Activated gamma-delta T cell (primary cell): ENCODE data around the gene RPL37A.

Source experiments
- DNase-seq: peaks from one replicate; lab custom pipeline; 2025; lab: John Stamatoyannopoulos, UW

RPL37A gene

DNA sequence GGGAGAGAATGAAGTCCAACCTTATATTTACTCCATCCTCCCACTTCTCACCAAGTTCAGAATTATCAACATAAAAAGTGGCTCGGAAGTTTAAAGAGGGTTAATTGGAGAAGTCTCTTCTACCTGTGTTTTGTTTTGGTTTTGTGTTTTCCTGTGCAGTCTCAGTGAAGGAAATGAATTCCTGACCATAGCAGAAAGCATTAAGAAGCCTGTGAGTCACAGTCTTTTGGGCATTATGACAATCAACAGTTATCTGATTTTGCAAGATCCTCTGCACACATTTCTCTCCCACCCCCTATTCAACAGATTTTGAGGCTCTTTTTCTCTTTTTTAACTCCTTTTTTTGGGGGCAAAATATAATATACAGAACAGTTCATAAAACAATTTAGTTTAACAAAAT is 8.6 kb upstream of the RPL37A start:
- no peak for DNase-seq

DNA sequence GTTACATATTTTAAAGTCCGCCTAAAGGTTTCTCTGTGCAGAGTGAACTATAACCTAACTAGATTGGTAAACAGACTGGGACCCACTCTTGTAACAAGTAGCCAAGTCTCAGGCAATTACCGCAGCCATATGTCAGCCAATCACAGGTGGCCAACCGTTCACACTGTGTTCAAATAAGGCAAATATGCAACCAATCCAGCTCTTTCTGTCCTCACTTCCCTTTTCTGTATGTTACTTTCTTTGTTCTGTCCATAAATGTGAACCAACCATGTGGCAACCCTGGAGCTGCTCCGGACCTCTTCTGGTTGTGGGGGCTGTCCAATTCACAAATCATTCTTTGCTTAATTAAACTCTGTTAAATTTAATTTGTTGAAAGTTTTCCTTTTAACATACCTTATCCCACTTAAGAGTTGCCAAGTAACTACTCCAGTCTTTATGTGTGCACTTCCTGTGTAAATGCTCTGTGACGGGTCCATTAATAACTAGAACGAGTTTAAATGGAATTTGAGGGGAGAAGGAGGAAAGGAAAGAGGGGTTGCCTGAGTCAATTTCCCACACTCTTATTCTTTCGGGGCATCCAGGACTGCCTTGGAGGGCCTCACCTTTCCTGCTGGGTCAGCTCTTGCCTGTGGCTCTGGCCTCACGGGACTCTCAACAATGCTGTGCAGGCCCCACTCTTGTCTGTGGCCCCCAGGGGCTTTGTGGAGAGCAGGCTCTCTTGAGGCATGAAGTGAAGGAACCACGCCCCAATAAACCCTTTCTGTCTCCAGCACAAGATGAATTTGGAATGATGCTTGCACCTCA is 6.6 kb upstream of the RPL37A start:
- no peak for DNase-seq

DNA sequence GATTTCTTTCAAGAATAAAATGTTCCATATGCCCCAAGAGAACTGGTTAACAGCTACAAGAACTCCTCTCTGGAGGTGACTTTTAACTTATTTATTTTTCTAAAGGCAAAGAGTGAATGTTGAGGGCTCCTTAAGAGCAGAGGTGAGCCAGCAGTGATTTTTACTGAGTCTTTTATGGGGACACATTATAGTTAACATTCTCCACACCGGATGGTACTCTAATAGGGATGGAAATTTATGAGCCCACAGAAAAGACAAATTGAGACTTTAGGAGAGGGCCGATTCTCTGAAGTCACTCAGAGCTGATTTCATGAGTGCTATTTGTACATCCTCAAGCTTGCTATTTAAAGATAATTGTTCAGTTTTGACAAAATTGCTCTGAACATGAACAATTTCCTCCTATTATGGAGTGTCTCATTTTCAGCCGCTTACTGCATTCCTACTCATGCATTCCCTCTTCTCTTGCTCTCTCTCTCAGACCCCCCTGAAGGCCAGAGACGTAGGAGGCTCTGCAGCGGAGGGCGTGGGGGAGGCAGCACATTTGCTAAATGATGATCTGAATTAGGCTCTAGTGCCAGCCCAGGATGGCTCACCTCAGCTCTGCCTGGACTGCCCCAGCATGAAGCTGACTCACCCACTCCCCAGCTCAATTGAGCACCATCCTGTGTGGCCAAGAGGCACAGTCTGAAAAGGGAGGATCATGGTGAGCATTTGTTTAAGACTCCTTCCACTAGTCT is 5.9 kb upstream of the RPL37A start:
- no peak for DNase-seq

DNA sequence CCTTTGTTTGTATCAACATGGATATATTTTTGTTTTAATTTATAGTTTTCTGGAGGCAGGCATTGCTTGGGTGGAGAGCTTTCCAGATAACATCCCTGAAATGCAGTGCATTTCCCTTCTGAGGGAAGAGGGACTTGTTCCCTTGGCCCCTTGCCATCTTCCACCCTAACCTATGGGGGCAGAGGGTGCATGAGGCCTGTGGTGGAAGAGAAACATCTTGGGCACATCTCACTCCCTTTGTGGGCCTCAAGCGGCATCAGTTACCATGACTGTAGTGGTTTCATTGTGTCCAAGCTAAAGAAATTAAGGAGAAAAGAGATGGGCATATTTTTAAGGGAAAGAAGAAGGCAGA is 5.3 kb upstream of the RPL37A start:
- DNase-seq, result no peak

DNA sequence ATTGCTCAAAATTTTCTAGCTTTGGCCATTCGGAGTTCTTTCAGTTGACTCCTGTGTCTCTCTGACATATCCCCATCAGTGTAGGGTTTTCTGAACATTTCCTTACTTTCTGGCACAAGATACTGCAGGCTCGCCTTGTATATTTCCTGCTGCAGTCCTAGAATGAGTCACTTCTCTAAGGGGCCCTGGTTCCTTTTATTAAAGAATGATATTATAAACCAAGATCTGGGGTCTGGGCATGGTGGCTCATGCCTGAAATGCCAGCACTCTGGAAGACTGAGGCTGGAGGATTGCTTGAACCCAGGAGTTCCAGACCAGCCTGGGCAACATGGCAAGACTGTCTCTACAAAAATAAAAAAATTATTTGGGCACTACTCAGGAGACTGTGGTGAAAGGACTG is 3.0 kb upstream of the RPL37A start:
- no peak for DNase-seq

DNA sequence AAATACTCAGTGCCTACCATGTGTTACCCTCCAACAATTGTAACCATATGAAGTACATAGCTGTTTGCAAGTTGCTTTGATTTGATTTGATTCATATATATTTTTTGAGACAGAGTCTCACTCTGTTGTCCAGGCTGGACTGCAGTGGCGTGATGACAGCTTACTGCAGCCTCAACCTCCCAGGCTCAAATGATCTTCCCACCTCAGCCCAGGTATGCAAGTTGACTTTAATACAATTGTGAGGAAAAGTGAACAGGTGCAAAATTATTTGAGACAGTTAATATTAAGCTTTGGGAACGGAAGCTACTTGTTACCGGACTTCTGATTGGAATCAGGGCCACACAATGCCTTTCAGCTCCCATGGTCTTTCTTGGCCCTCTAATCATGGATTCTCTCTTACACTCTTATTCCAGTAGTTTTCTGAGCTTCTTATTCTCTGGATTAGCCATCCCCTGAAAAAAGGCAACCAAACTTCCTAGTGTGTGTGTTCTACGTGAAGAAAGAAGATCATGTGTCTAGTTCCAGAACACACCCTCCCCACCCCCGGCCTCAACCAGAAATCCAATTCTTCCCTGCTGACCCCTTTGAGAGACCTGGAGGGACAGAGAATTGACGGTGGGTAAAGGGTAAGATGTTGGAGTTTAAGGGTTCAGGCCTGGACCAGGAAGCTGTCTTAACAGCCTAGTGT is 1.1 kb upstream of the RPL37A start:
- DNase-seq, result no peak

DNA sequence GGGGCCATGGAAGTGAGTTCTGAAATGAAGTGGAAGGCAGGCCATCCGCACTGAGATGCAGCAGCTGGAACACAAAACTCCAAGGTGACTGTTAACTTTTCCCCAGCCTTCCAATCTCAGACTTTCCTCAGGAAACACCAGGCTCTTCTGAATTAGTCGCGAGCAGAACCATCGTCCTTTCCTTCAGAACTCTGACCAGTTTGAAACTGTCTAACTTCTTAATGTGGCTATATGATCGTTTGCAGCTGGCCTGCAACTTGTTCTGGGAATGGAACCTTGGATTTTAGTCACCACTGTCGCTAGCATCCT is 620 bp upstream of the RPL37A start:
- no peak for DNase-seq

DNA sequence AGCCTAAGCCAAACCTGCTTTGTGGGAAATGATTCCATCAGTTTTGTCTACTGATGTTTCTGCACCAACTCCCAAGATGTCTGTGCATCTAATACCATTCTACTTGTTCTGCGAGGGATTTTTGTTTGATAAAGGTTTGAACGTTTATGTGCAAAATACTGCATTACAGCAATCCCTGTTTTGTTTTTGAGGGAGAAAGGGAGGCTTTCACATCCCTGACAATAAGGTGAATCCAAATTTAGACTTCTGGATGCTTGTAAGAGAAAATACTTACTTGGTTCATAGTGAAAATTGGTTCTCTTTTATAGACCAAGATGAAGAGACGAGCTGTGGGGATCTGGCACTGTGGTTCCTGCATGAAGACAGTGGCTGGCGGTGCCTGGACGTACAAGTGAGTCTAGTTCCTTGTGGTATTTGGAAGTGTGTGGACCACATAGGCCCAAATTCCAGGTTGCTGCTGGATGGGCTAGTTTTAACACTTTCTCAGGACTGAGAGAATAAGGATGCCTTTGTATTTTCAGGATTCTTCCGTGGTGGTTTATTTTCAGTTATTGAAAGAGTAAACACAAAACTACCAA is 1.1 kb downstream of the RPL37A start:
- DNase-seq, result no peak

DNA sequence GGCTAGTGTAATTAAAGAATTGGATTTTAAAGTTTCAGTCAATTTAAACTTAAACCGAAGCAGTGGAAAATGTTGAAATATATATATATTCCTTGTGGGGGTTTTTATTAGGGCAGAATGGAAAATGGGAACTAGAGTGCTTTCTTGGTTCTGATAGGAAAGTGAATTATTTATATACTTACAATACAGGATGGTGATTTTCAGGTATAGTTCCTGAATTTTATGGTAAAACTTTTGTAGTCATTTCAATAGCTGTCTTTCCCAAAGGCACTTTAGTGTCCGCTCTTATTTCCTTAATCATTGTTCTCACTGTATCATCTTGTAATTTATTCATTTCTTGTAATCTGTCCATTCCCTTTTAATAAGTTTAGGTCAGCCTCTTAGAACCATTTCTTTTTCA is 1.9 kb downstream of the RPL37A start:
- DNase-seq, result no peak

DNA sequence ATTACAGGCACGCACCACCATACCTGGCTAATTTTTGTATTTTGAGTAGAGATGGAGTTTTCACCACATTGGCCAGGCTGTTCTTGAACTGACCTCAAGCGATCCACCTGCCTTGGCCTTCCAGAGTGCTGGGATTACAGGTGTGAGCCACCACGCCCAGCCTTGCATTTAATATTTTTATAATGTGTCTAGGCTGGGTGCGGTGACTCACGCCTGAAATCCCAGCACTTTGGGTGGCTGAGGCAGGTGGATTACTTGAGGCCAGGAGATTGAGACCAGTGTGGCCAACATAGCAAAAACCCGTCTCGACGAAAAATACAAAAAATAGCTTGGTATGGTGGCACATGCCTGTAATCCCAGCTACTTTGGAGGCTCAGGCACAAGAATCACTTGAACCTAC is 3.2 kb downstream of the RPL37A start:
- DNase-seq, result no peak

DNA sequence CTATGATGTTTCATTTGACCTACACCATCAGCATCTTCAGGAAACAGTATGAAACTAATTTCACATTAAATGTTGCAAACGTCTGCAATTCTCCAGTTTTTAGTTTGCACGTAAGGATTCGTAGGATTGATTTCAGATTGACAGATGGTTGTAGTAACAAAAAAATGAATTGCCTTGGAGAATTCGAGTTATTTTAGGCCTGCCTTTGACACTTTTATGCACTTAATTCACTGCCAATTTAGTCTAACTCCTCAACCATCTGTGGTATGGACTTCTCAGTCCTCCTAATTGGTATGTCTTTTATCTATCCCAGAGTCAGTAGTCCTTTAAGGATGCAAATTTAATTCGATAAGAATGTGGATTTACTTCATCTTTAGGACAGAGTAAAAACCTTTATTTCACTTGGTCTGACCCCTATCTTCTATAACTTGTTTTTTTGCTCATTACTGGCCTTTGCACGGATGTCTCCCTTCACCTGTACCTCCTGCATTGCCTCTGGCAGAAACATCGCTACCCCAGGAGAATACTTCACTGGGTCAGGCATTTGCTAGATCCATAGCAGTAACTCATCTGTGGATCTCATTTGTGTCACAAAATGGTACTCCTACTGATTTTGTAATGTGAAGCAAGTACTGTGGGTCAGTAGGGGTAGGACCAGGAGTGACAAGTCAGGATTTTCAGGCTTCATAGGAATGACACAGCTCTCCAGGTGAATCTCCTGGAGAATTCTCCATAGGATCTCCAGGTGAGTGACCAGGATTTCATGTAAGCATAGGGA is 3.9 kb downstream of the RPL37A start:
- DNase-seq, result no peak

DNA sequence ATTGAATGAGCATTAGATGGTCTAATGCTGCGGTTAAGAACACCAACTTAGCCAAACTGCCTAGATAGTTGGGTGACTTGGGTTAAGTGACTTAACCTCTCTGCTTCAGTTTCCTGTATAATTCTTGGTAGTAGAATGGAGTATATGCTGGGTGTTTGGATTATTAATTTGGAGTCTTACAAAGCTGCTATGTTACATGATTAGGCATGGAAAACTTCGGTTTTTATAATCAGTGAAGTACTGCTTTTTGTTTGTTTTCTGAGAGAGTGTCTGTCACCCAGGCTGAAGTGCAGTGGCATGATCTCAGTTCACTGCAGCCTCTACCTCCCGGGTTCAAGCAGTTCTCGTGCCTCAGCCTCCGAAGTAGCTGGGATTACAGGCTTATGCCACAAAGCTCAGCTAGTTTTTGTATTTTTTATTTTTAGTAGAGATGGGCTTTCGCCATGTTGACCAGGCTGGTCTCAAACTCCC is 4.5 kb downstream of the RPL37A start:
- DNase-seq, result no peak

DNA sequence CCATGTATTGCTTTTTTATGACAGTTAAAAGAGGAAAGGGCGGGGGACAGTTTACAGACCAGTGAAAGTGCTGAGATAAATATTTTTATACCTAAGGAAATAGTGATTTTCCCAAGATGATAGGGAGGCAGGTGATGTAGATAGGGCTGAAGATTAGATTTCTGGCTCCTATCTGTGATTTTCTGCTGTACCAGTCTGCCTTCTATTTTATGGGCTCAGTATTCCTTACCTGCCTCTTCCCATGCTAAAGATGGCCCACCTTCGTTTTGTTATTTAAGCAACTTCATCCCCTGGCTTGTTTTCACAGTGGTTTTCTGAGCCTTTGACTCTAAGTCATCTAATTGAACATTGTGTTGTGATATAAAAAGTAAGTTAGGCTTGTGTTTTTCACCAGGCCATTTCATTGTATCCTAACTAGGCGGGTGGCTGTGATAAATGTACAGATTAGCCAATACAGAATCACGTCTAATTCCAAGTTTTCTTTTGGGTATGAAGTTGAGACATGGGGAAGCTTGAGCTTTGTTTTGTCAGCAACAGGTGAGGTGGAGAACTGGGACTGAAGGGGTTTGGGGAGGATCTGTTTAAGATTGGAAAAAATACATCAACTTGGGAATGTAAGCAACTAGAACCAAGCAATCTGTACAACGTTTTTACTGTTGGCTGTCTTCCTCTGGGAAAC is 5.2 kb downstream of the RPL37A start:
- no peak for DNase-seq

DNA sequence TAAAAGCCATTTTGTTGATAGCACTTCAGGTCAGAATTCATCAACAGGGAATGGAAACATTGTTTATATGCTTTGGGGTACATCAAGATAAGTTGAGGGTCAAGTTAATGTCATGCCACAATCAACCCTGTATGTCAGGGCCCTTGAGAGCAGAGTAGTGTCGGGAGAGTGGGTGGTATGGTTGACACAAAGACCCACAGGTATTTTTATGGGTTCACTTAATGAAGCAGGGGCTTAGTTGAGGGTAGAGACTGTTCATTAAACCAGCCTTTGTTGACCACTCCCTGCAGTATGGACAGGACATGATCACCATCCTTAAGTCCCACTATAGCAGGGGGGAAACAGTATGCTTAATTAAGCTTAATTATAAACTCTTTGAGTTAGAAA is 5.7 kb downstream of the RPL37A start:
- no peak for DNase-seq

DNA sequence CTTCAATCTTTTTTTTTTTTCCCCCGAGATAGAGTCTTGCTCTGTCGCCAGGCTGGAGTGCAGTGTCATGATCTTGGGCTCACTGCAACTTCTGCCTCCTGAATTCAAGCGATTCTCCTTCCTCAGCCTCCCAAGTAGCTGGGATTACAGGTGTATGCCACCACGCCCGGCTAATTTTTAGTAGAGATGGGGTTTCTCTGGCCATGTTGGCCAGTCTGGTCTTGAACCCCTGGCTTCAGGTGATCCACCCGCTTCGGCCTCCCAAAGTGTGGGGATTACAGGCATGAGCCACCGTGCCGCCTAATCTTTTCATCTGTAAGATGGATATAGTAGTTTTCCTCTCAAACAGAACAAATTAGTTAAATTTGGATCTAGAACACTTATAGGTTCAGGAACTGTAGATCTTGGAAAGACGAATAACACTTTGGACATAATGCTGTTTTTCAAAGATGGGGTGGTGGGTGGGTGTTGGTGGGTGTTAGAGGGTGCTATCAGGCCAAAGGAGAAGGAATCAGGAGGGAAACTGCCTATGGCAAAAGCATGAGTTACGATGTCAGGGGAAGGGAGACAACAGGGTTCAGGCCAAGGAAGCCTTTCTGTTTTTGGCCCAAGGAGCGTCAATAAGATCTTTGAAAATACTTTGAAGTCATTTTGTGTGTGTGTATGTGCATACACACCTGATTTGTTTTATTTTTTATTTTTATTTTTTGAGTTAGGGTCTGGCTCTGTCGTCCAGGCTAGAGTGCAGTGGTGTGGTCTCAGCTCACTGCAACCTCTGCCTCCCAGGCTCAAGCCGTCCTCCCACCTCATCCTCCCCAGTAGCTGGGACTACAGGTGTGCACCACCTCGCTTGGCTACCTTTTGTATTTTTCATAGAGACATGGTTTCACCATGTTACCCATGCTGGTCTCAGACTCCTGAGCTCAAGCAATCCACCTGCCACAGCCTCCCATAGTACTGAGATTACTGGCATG is 6.8 kb downstream of the RPL37A start:
- no peak for DNase-seq

DNA sequence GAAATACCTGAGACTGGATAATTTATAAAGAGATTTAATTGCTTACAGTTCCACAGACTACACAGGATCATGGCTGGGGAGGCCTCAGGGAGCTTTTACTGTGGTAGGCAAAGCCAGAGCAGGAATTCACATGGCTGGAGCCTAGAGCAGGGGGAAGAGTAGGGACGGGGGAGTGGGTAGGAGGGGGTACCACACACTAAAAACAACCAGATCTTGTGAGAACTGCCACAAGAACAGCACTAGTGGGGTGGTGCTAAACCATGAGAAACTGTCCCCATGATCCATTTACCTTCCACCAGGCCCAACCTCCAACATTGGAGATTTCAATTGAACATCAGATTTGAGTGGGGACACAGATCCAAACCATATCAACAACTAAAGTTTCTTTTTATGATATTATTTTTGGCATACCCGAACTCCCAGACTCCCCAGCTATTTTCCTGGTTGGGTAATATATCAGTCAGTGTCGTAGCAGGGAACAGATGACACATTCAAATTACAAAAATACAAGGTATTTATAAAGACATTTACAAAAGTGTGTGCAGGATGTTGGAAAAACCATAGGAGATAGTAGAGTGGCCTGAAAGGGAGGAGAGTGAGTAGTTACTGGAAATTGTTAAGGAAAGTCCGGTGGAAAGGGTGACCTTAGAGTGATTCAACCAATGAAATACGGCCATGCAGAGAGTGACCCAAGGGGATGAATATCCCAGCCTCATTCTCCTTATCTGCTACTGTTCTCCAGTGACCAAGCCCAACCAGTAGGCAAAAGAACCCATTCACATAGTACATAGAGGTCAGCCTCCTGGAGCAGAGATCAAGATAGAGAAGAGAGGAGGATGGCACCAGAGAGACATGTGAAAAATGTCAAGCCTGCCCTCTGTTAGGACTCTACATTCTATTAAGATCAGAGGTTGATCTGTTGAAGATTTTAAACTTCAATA is 8.8 kb downstream of the RPL37A start:
- no peak for DNase-seq

DNA sequence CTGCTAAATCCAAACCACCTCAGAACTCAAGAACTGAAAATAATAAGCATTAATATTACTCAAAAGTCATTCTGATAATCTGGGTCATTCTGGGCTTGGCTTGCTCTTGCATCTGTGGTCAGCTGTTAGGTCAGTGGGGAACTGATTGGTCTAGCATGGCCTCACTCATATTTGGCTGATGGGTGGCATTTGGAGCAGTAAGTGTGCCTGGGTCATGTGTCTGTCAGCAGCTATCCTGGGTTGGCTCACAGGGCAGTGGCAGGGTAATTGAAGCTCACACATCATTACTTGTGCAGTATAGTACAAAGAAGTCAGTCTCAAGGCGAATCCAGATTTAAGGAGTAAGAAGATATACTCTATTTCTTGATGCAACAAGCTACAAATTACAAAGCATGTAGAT is 9.6 kb downstream of the RPL37A start:
- no peak for DNase-seq

DNA sequence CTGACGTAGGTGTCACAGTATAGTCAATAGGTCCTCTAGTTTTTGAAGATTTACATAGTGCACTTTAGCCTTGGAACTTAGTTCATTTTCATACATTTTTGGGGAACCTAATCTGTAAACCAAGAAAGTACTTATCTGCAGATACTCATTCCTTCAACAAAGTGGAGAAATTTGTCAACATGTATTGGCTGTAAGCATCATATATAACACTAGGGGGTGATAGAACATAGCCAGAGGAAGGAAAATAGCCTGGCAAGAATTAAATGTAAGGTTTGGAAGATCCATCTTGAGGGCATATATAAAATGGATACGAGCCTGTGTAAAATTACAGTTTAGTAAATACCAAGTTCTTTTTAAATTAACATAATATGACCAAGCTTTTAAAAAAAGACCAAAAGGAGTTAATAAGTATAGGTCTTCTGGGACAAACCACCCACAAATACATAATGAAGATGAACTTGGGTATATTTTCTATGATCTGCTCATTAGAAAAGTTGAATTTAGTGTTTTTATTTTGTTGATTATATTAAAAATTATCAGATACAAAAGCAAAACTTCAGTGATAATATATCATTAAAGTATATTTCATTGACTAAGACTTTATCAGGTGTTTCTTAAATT is 18.2 kb downstream of the RPL37A start:
- DNase-seq, result no peak
